ENCODE results near the gene CHD6.

CHD6 gene

DNA sequence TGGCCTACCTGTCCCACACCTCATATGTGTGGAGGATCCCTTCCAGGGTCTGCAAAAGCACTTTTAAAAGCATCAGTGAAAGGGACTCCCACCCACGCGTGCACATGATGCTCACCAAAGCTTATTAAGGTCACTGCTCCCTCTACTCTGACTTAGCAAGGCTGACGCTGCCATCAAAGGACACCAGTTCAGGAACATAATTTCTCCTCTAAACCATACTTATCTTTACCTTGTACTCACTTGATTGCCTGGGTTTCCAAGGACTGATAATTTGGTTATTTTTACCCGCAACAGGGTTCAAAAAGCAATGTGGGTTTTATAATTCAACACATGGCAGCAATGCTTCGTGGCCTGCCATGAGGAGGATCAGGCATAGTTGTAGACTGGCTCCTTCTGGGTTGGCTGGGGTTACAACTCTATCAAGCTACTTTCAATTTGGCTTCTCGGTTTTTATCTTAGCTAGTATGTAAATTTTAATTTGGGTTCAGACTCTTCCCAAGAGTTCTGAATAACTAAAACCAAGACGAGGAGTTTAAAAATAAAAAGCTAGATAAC, 199.4 kb downstream of the CHD6 start:
- DNase-seq: no peak

DNA sequence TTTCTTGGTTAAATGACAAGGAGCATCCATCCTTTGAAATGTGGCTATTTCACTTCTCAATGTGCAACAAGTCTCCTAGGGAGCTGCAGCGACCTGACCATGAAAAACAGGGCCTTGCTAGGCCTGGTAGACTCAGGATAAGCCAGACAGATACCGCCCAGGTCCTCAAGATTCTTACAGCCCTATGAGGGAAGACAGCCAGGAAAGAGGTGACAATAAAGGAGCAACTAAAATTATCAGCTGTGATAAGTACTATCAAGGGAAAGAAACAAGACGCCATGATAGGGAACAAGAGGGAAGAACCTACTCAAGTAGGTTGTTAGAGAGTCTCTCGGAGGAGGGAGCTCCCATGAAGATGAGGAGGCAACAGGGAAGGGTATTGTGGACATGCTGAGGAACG, 200.1 kb downstream of the CHD6 start:
- DNase-seq: no peak

DNA sequence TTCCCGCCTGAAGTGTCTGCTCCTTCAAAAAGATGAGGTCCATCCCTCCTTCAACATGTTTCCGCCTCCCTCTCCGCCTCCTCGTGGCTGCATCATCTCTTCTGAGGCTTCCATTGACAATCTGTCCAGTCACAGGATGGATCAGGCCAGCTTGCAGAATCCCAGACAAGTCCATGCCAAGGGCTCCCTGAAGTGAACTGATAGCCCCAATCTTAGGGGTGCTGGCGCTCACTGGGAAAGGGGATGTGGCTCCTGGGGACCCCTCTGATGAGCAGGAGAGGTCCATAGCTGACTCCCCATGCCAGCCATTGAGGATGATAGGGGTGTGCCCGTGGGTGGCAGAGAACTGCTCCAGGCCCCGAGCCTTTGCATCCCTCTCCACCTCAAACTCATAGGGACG, 203.0 kb downstream of the CHD6 start:
- no peak for DNase-seq

DNA sequence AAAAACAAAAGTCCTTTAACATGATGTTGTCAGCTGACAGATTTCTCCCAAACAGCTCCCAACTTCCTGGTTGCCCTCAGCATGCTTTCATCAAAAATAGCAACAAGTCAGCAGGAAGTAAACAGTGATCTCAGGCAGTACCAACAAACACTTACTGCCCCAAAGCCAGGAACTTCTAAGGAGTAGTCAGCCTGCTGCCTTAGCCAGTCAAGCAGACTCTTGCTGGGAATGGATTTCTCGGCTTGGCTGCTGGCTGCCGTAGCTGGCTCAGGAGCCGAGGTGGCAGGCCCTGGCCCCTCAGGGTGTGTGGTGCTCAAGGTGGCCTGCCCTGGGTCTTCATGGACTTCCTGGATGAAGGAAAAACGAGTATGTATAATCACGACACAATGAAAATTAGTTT, 205.0 kb downstream of the CHD6 start:
- DNase-seq: no peak

DNA sequence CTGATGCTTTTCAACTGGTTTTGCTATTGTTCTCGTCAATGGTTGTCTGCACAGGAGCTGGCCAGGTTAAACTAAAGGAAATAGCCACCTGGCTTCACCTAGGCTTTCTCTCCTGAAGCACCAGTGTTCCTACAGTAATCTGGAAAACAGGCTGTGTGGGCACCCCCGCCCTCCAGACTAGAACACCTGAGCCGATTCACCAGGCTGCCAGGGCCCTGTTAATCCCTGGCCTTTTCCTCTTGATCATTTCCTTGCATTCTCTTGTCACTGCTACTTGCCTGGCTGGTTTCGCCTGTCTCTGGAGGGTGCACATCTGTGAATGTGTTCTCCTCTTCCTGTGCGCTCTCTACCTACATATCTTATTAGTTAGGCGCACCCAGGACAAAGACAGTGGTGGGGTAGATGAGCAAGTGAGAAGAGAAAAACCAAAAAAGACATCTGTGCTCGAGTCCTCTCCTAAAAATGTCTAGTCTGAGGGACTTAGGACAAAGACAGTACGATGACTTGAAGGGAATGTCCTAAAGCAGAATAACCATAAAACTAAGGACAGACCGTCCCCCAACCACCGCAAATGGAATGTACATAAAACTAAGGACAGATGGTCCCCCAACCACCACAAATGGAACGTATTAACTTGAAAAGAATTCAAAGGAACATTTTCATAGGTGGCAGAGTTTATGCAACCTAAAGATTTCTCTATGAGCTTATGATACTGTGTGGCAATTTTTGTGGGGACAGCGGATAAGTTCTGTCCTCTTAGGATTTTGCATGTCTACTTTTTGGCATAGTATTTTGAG, 205.7 kb downstream of the CHD6 start:
- DNase-seq: no peak

DNA sequence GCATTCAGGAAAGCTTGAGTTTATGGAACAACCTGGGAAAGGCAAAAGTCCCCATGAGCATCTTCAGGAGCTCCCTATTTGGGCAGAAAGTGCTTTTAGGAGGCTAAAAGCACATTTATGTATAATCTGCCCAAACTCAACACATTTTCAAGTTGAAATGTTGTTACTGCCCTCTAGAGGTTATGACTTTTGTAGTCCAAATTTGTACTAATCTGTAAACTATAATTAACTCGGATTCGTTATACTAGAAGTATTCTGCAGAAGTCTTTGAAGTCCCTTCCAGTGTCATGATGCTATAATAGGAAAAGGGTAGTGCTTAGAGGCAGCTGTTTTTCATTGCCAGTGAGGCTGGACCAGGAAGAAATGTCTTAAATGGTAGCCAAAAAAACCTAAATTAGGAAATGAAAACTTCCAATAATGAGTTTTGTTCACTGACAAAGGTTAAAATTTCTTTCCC, 206.8 kb downstream of the CHD6 start:
- DNase-seq: no peak

DNA sequence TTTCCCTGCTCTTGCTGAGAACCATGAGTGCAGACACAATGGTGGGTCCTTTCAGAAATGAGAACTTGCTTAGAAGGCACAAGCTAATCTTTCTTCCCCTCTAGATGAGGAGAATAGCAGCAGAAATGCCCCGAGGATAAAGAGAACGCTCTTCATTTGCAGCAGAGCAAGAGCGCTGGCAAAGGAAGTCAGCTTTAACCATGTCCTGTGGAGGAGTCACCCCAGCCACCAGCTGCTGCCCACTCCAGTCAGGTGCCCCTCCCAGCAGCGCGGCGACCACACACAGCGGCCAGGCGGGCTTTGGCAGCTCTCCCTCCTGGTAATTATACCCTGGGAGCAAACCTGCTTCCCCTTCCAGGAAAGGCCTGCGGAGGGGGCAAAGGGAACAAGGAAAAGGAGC, 209.2 kb downstream of the CHD6 start:
- no peak for DNase-seq

DNA sequence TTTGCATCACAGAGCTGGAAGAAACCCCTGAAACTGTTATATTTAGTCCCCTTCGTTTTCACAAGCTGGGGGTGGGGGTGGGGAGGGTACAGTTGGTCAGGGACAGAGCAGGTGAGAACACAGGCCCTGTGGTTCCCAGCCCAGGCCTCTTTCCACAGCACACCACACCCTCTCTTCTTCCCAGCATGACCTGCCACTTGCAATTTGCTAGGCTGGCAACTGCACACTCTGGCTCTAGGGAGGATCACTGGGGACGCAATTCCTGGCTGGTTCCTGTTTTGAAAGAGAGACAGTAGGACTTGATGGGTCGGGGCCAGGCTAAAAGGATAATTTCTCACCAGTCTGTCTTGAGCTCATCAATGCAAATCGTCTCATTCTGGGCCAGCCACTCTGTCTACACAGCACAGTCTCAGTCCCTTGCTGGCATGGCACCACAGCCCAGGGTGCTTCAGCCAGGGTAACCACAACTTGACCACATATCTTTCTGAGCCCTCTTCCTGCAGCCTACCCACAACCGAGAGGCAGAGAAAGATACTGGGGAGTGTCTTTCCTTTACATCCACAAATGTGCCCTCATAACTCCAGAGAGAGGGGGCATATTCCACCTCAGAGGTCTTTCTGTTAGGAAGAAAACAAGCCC, 209.9 kb downstream of the CHD6 start:
- no peak for DNase-seq

DNA sequence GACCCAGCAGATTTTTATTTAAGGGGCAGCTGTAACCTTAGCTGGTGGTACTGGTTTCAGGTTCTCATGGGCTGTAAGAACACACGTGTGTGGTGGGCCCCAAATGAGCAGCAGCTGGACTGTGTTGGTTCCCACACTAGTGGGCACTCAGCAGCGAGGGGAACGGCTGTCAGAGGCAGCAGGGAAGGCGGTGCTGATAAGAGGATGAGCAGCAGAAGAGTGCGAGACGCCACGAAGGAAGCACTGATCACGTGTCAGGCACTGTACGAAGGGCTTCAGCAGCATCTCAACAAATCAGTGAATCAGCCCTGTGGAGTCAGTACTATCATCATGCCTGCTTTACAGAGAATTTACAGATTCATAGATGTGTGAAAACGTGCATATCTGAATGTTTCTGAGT, 210.6 kb downstream of the CHD6 start:
- no peak for DNase-seq

DNA sequence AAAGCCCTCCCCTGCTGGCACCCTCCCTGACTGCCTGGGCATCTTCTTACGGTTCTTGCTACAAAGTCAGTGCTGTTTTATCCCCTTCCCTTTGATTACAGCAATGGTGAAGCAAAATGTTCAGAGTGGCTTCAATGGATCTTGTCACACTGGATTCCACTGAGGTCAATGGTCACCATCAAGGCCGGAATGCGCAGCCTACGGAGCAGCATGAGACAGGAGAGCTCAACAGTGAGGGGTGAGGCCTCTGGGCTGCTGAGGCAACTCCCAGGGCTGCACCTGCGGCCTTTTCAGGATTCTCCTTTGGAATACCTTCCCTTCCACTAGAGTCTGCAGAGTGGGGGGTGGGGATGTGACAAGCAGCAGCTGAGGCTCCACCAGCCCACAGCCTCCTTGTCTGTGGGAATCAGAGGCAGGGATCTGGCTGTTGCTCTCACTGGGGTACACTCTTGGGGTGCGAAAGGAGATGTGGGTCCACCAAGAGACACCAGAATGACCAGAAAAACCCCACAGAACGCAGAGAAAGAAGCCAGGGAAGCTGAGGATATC, 211.2 kb downstream of the CHD6 start:
- DNase-seq: no peak

DNA sequence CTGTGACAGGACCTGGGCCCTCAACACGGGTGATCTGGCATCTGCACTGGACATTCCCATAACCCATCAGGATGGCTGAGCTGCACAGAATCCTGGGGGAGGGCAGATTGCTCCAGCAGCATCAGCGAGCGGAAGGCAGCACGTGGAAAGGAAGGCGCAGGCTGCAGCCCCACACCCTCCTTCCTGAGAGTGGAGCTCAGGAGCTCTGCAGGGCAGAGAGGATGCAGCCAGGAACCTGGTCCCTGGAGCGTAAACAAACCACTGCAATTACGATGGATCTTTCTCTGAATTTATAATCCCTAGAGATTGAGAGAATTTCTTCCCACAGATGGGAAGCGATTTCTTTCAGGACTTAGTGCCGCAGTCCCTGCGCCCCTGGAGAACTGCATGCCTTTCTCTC, 211.8 kb downstream of the CHD6 start:
- no peak for DNase-seq

DNA sequence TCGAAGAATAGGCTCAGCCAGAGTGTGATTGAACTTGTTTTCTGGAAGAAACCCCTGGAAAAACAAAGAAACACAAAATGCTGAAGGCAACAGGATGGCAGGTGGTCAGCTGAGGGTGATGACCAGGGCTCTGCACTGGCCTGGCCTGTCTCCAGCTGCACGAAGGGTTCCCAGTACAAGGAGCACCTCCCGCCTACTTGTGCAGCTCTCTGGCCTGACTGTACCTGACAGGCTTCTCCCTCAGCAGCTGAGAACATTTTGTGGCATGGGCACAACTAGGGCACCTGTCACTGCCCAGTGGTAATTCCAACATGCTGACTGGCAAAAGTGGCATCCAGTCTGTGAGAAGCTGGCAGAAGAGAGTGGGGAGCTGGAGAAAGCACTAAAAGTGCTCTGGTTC, 212.7 kb downstream of the CHD6 start:
- no peak for DNase-seq

DNA sequence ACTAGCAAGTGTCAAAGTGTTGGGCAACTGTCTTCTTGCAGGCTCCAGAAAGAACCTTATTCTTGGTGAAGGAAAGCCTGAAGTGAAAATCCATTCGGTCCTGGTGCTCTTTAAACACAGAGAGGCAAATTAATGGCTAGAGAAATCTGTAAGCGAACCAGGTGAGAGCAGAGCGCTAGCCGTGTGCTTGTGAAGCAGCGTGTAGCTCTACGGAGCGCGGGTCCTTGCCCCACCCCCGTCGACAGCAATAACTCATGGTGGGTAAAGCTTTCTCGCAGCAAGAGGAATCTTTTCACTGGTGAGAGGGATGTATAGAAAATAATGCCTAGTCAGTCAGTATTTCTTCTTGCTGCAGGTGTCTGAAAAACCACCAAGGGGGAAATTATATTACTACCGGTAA, 214.6 kb downstream of the CHD6 start:
- no peak for DNase-seq

DNA sequence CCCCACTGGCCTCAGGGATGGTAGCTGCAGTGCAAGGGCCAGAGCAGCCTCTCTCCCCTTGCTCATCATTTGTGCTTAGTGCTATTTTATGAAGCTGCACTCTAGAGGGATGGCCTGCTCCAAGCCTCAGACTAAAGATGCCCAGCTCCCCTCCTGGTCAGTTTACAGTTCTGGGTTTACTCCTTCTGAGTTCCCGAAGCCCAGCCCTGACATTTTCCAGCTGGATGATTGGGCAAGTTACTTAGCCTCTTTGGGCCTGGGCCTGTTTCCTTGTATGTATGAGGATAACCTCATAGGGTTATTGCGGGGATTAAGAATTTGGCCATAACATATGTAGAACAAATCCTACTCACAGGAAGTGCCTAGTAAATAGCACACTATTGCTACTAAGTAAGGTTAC, 219.8 kb downstream of the CHD6 start:
- DNase-seq: no peak

DNA sequence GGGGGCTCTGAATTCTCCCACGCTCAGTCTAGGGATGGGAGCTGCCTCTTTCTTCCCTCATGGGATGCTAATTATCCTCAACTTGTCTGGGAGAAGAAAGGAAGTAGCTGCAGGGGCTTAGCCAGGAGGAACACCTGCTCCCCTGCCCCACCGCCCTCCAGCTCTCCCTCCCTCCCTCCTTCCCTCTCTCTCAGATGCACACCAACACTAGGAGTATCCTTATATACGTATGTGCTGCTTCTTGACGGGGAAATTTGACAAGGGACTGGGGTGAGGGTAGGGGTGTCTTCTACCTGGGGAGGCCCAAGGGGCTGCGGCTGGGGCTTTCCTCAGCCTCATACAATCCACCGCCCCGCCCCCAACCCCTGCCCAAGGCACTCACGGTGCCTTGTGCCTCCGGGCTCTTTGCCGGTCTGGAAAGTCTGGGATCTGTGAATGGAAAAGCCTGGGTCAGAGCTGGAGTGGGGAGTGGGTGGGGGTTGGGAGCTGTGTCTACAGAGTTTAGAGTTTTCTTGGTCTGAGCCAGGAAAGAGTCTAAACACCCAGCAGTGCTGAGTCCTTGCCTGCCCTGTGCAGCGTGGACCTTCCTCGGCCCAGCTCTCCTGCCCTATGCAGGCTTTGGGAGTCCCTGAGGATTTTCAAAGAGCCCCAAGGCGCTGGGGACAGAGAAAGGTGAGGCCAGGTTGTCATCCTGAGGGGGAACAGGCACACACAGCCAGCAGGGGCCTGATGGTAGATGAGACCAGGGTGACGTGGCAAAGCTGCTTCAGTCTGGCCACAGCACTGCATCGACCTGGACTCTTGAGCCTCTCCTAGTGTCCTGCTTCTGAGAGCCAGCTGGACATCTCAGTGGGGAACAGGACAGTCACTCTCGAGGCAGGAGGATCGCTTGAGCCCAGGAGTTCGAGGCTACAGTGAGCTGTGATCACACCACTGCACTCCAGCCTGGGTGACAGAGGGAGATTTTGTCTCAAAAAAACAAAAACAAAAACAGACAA, 222.2 kb downstream of the CHD6 start:
- no peak for DNase-seq

DNA sequence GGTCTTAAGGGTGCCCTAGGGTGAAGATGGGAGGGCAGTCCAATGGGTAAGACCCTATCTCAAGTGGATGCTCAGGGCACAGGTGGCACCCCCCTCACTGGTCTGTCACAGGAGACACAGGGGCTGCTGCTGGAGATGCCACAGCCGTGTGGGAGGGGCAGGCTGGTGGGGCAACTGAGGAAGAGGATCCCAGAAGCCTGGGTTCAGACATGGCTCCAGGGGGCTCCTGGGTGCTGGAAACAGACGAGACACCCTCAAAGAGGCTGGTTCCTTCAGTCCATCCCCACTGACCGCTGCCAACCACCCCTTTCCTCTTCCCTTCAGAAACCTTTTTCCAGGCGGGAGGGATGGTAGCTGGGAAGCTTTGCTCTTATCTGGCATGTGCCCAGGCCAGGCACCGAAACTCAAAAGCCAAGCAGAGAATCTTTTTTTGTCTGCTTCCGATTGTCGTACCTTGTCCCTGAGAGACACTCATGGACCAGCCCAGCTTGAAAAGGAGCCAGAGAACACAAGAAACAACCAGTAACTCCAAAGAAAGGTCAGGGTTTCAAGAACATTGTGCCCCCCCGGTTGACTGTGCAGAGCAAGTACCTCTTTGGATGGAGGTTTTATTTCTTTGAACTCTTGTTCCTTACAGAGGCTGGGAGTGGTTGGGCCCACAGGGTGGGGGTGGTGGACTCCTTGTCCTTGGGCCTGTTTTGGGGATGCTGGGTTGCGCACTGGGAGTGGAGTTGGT, 223.1 kb downstream of the CHD6 start:
- DNase-seq: no peak

DNA sequence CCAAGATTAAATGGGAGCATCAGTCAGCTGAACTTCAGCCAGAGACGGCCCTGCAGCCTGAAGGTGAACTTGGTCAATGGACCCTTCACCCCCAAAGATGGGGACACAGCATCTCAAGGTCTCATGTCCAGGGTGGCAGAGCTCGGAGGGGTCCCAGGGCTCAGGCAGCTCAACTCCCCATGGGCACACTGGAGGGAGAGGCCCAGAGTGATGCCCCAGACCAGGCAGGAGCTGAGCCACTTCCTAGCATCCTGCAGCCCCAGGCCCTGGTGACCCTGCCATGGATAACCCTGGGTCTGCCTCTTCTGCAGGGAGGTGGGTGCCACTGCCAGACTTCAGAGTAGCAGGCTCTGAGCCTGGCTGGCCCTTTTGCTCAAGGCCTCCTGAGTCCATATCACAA, 224.1 kb downstream of the CHD6 start:
- DNase-seq: no peak

DNA sequence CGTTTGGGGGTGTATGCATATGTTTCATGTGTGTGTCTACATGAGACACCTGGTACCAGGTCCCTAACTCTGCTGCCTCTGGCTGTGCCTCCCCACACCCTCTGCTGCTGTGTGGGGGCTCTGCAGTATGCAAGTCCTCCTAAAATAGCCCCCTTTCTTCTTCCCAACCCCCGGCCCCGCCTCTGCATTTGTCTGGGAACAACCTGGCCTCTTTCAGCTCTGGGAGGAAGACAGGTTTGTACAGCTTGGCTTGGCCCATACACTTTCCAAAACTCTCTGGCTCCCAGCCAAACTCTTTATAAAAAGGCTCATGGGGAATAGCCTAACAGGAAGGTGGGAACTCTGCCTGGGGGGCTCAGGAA, 224.5 kb downstream of the CHD6 start:
- no peak for DNase-seq

DNA sequence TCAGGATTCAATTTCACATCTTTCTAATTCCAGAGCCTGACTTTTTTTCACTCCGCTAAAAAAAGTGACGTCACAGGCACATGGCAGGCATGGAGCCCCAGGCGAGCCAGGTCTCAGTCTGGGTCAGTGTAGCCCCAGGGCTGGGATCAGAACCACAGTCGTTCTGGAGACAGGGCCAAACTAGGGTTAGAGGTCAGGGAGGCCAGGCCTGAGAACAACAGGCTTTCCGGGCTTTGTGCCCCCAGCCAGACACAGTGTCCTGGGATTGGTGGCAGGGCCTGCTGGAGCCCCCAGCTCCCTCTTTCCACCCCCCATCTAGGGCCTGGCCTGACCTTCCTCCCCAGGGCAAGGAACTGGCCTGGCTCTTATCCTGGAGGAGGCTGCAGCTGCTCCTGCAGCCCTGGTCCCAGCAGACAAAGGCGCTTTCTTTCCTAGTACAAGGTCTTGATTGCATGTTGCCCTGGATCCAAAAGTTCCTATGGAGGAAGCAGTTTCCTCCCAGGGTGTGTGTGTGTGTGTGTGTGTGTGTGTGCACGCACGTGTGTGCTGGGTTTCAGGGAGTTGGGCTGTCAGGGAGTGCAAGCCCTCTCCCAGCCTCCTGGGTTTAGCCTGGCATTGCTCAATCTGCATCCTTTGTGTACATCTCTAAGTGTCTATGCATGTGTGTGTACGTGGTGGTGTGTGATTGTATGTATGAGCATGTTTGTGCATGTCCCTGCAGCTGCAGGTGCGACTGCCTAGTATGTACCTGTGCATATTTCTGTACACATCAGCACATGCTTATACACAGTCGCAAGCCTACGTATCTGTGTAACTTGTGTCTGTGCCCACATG, 225.1 kb downstream of the CHD6 start:
- DNase-seq: no peak

DNA sequence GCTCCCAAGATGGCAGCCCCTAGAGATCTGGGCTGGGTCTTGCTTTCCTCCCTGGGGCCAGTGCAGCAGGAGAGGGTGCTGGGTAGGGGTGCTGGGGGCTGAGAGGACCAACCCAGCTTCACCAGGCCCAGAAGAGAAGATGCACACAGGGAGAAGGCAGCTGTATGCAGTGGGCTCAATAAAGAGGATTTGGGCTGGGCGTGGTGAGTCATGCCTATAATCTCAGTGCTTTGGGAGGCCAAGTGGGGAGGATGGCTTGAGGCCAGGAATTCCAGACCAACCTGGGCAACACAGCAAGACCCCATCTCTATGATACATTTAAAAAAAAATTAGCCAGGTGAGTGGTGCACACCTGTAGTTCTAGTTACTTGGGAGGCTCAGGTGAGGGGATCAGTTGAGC, 225.9 kb downstream of the CHD6 start:
- DNase-seq: no peak

DNA sequence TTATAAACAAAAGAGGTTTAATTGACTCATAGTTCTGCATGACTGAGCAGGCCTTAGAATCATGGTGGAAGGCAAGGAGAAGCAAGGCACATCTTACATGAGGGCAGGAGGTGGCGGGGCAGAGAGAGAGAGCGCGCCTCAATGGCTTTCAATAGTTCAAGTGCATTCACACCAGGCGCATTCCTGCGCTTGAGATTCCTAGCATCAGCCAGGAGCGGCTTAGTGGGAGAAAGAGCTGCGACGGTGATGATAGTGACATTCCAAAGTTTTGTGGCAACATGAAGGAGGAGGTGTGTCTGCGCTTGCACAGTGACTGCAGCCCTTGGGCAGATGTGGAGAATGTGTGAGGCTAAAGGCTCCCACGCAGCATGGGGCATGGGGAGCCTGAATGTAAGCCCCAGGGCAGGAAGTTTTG, 226.6 kb downstream of the CHD6 start:
- DNase-seq: no peak
